HG03175 (cell line): Measurements from ENCODE around the gene SNORC.
"Not testable (repeated sequence)": the region's sequence is repeated elsewhere in the genome, so short reads cannot be mapped to it uniquely, and the experiment has no call there.

Experiments used
- ATAC-seq: cut with Tn5 transposase; IDR thresholded peaks from one replicate; pipeline ENCODE4 v1.9.1; 2021; ENCODE audit warnings: mild to moderate bottlenecking, moderate library complexity; ENCODE audit not compliant: unreplicated experiment

Gene SNORC

DNA sequence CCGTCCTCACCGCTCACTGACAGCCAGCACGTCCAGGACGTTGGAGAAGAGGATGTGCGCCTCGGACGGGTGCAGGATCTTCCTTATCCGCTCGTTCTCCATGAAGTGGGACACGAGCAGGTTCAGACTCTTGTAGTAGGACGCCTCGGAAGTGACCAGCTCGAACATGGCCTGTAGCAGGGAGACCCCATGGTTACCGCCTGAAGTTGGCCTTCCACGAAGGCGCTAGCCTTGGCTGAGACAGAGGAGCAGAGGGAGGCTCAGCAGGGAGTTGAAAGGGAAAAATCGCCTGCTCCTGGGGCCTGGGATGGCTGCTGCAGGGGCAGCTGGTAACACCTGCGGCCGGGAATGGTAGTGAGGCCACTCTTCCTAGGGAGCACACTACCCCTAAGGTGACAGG, 24.7 kb downstream of the SNORC start:
- no peak for ATAC-seq

- no peak for ATAC-seq
Measured at GRCh38 chr2:232896111-232896510, 26.0 kb downstream of the SNORC start.

DNA sequence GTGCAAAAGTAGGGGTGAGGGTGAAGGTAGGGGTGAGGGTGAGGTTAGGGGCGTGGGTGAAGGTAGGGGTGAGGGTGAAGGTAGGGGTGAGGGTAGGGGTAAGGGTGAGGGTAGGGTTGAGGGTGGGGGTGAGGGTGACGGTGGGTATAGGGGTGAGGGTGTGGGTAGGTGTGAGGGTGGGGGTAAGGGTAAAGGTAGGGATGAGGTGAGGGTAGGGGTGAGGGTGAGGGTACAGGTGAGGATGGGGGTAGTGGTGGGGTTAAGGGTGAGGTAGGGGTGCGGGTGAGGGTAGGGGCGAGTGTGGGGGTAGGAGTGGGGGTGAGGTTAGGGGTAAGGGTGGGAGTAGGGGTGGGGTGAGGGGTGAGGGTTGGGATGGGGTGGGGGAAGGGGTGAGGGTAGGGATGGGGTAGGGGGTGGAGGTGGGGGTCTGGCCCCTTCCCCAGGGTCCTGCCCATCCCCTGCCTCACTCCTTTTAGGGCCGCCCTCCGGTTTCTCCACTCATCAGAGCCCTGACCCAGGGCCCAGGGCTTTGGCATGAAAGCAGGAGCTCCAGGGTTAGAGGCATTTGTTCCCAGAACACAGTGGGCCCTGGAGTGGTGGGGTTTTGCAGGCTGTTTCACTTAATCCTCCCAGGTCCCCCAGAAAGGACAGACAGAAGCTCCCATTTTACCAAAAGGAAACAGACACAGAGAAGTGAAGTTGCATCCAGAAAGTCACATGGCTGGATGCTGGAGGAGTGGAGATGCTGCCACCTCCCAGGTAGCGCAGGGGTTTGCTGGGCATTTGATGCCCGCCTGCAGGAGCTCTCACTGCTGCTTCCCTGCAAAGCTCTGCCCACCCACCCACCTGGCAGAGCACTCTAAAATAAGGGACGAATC, 26.9 kb downstream of the SNORC start:
- no peak for ATAC-seq

- no peak for ATAC-seq
Measured at GRCh38 chr2:232897598-232898408, 27.7 kb downstream of the SNORC start.

DNA sequence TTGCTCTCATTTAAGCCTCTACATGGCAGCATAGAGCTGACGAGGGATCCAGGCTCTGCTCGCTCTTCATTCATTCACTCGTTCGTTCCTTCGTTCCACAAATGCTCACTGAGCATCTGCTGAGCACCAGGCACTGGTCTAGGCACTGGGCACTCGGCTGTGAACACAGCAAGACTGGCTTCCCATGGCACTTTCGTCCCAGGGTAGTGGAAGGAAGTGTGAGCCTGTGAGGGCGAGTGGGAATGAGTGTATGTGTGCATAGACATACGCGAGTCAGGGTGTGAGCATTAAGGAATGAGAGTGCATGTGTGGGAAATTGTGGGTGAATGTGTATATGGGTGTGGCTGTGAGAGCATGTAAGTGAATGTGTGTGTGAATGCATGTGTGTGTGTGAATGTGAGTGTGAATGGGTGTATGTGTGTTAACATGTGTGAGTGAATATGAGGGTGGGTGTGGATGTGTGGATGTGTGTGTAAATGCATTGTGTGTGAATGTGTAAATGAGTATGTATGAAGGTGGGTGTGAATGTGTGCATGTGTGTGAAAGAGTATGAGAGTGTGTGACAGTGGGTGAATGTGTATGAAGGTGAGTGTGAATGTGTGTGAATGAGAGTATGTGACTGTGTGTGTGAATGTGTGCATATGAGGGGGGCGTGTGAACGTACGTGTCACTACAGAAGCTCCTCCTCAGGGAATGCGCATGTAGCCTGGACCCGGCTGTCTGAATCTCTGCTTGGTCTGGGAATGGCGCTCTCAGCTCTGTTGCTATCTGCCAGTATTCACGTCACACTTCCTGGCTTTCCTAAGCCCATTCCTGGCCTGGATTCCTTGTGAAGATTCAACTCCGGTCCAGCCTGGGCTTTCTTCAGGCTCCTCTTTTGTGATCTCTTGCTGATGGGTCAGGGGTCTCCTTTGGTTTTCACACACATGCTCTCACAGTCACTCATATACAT, 28.8 kb downstream of the SNORC start:
- no peak for ATAC-seq

DNA sequence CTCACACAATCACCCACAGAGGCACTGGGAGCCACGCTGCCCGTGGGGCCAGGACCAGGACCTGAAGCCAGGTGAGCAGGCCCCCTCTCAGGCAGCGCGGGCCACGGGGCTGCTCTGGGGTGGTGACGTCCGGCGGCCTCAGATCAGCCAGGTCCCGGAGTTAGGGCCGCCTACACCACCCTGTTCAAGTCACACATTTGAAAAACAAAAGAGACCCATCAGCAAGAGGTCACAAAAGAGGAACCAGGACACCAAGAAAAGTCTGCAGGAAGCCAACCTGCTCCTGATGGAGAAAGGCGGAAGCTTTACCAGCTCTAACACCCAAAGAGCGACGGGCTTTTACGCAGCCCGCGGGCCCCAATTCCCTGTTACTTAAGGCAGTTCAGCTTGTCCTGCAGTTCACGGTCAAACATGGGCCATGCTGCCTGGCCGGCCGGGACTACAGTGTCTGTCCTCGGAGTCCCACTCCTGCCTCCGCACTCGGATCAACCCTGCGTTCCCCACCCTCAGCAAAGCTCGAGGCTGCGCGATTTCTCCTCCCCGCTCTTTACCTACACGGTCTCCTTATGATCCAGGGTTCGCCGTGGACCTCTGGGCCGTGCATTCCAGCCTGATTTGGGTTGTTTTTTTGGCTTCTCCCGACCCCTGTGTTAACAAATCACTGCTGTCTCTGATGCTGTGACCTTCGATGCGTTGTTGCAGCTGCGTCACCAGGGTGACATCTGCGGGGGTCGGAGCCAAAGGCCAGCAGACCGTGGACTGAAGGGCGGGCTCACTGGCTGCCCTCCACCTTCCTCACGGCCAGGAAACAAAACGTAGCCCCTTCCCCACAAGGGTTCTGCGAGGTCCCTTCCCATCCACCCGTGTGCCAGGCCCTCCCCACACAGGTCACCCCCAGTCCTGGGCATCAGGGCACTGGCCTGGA, 31.0 kb downstream of the SNORC start:
- no peak for ATAC-seq

GRCh38 chr2:232901736-232902578, 31.9 kb downstream of the SNORC start:
- ATAC-seq: no peak

- ATAC-seq: no peak
Measured at GRCh38 chr2:232903989-232904388, 33.9 kb downstream of the SNORC start.

DNA sequence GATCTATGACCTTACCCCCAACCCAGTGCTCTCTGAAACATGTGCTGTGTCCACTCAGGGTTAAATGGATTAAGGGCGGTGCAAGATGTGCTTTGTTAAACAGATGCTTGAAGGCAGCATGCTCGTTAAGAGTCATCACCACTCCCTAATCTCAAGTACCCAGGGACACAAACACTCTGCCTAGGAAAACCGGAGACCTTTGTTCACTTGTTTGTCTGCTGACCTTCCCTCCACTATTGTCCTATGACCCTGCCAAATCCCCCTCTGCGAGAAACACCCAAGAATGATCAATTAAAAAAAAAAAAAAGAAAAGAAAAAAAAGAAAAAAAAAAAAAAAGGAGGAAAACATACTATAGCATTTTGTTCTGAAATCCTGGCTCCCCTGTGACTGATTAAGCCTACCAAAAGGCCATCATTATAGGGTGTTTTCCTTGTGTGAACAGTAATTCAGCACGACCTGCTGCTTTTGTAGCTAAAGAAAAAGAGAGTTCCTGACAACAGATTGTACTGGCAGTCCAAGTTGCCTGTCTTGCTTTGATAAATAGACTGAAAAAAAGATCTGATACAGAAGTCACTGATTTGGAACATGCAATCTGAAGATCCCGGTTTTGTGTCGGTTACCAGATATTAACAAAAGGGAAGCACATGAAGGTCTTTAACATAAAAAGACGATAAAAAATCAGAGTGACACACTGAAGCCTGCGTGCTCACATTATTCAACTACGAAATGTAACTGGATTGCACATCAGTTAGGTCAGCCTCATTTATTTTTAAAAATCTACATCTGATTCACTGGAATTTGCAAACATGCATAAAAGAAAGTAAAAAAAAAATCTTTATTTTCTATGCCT, 37.0 kb downstream of the SNORC start:
- not testable (repeated sequence) for ATAC-seq

DNA sequence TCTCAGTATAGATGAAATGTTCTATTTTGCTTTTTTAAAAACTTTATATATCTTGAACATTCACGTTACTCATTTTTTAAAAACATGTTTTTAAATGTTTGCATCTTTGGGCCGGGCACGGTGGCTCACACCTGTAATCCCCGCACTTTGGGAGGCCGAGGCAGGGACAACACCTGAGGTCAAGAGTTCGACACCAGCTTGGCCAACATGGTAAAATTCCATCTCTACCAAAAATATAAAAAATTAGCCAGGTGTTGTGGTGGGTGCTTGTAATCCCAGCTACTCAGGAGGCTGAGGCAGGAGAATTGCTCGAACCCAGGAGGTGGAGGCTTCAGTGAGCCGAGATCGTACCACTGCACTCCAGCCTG, 37.6 kb downstream of the SNORC start:
- ATAC-seq: not testable (repeated sequence)

- ATAC-seq: no peak
Measured at GRCh38 chr2:232908695-232909094, 38.6 kb downstream of the SNORC start.

- ATAC-seq: no peak
Measured at GRCh38 chr2:232910376-232910775, 40.3 kb downstream of the SNORC start.

DNA sequence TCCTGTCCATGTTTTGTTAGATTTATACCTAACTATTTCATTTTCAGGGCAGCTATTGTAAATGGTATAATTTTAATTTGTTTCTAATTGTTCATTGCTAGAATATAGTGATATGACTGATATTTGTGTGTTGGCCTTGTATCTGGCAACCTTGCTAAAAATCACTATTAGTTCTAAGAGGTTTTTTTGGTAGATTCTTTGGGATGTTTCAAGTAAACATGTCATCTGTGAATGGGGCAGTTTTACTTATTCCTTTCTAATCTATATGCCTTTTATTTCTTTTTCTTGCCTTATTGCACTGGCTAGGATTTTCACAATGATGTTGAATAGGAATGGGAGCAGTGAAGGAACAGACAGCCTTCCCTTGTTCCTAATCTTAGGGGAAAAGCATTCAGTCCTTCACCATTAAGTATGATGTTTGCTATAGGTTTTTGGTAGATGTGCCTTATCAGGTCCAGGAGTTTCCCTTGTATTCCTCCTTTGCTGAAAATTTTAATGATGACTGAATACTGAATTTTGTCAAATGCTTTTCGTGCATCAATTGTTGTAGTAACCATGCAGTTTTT, 41.7 kb downstream of the SNORC start:
- ATAC-seq: no peak

GRCh38 chr2:232913903-232914302, 43.8 kb downstream of the SNORC start:
- ATAC-seq: no peak

- ATAC-seq: no peak
Measured at GRCh38 chr2:232919141-232919540, 49.1 kb downstream of the SNORC start.

GRCh38 chr2:232920055-232920454, 50.0 kb downstream of the SNORC start:
- ATAC-seq: no peak

DNA sequence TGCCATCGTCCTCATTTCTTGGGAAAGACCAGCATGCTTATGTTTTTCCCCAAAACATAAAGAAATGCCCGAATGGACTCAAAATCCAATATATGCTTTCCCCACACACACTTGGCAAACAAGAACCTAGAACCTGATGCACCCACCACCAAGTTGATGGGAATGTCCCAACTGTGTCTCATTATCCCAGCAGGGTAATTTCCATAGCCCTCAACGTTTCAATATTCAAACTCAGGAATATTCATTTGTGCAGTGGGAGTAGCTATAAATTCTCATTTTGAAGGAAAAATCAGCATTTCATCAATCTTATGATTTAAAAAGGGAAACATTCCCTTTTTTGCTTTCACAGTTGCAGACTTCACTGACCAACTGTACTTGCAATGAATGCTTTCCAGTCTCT, 50.7 kb downstream of the SNORC start:
- ATAC-seq: no peak

- no peak for ATAC-seq
Measured at GRCh38 chr2:232924433-232924832, 54.4 kb downstream of the SNORC start.
